ENCODE measurements around the gene CTNNA2.

CTNNA2 gene

DNA sequence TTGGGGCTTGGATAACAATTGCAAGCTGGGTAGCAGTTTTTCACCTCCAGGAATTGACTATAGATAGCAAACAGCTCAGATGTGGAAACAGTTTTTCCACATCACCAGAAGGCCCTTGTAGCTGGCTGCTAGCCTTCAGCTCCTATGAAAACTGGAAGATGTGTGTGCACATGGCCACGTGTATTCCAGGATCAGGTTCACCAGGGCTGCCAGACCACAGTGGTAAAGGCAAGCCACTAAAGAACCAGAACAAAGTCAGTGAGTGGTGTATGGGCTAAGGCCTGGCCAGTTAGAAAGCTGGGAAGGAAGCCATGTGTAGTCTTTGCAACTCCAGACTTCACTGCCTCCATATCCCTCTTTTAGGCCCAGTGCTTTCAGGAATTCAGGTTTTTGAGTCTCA, 778.8 kb downstream of the CTNNA2 start:
- Histone ChIP-seq H3K27me3 (ENCODE audit: insufficient read depth, low read length, poor library complexity) (no peaks in the 10 kb centered on the region), H4K20me1 (ENCODE audit: insufficient read depth, low read length) (no peaks in the 10 kb centered on the region), H3K4me1 (ENCODE audit: insufficient read depth, low read length) (no peaks in the 10 kb centered on the region), H2AFZ (ENCODE audit: low read depth, low read length) (no peak overlapping the region), H3K9ac (ENCODE audit: low read depth, low read length) (no peak overlapping the region), H3K4me3 (ENCODE audit: low read depth in 1 of 2, low read length in 2 of 2) (no peak overlapping the region), H3K79me2 (ENCODE audit: insufficient read depth, low read length) (no peaks in the 10 kb centered on the region), H3K27ac (ENCODE audit: low read length) (no peak overlapping the region), H3K36me3 (ENCODE audit: insufficient read depth, low read length) (no peaks in the 10 kb centered on the region), H3K9me3 (ENCODE audit: insufficient read depth, low read length, severe bottlenecking) (no peaks in the 10 kb centered on the region), H3K4me2 (ENCODE audit: insufficient read depth, low read length) (no peak overlapping the region)
- TF ChIP-seq EZH2 (IDR thresholded peaks at IDR 0.05; ENCODE audit: borderline replicate concordance, low read depth, low read length, severe bottlenecking), result no peak
- TF ChIP-seq, protein P1, sequence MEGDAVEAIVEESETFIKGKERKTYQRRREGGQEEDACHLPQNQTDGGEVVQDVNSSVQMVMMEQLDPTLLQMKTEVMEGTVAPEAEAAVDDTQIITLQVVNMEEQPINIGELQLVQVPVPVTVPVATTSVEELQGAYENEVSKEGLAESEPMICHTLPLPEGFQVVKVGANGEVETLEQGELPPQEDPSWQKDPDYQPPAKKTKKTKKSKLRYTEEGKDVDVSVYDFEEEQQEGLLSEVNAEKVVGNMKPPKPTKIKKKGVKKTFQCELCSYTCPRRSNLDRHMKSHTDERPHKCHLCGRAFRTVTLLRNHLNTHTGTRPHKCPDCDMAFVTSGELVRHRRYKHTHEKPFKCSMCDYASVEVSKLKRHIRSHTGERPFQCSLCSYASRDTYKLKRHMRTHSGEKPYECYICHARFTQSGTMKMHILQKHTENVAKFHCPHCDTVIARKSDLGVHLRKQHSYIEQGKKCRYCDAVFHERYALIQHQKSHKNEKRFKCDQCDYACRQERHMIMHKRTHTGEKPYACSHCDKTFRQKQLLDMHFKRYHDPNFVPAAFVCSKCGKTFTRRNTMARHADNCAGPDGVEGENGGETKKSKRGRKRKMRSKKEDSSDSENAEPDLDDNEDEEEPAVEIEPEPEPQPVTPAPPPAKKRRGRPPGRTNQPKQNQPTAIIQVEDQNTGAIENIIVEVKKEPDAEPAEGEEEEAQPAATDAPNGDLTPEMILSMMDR (IDR thresholded peaks at IDR 0.05; ENCODE audit: borderline replicate concordance, extremely low read depth, low read length, poor library complexity, severe bottlenecking), result no peak
- DNase-seq (no peak), ATAC-seq (ENCODE audit: insufficient read depth, low read depth) (no peak)

DNA sequence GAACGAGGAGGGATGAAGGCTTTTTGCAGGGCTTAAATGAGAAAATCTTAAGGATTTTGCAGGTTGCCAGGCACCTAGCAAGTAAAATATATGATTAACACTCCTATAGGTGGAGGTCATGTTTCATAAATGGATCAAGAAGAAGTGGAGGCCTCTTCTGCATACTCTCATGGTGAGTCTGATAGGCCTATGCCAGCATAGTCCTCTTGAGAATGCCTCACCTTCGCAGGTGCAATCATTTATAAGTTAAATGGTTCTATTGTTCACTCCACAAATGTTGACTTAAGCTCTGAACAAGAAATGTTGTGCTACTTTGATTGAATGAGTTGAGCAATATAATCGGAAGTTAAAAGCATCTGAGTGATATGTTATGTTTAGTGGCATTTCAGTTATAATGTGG, 779.6 kb downstream of the CTNNA2 start:
- Histone ChIP-seq H3K36me3 (ENCODE audit: insufficient read depth, low read length) (no peaks in the 10 kb centered on the region), H2AFZ (ENCODE audit: low read depth, low read length) (no peak overlapping the region), H3K79me2 (ENCODE audit: insufficient read depth, low read length) (no peaks in the 10 kb centered on the region), H3K4me3 (ENCODE audit: low read depth in 1 of 2, low read length in 2 of 2) (no peak overlapping the region), H4K20me1 (ENCODE audit: insufficient read depth, low read length) (no peaks in the 10 kb centered on the region), H3K4me1 (ENCODE audit: insufficient read depth, low read length) (no peaks in the 10 kb centered on the region), H3K27me3 (ENCODE audit: insufficient read depth, low read length, poor library complexity) (no peaks in the 10 kb centered on the region), H3K9me3 (ENCODE audit: insufficient read depth, low read length, severe bottlenecking) (no peaks in the 10 kb centered on the region), H3K27ac (ENCODE audit: low read length) (no peak overlapping the region), H3K4me2 (ENCODE audit: insufficient read depth, low read length) (no peak overlapping the region), H3K9ac (ENCODE audit: low read depth, low read length) (no peak overlapping the region)
- TF ChIP-seq, protein P1 (IDR thresholded peaks at IDR 0.05; ENCODE audit: borderline replicate concordance, extremely low read depth, low read length, poor library complexity, severe bottlenecking), result no peak
- TF ChIP-seq EZH2 (IDR thresholded peaks at IDR 0.05; ENCODE audit: borderline replicate concordance, low read depth, low read length, severe bottlenecking), result no peak
- DNase-seq (no peak), ATAC-seq (ENCODE audit: insufficient read depth, low read depth) (no peak)

DNA sequence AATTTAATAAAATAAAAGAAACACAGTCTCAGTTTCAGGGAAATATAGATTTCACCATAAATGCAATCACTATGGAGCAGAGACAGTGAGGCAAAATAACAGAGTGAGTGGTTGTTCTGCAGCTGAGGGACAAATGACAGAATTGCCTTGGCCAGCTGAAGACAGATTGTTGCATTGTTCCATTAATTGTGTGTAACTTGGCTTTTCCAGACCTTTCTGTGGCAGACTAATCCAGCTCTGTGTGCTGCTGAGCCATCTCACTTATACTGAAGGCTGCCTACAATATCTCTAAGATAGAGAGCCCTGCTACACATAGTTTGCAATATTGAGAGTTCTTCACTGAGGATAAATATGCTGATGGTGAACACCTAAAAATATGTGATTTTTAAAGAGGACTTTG, 780.2 kb downstream of the CTNNA2 start:
- H3K27me3 ChIP-seq (ENCODE audit: insufficient read depth, low read length, poor library complexity), result no peaks in the 10 kb centered on the region
- DNase-seq, result no peak
- no peak for ATAC-seq (ENCODE audit: insufficient read depth, low read depth)
- no peaks in the 10 kb centered on the region for H3K79me2 ChIP-seq (ENCODE audit: insufficient read depth, low read length)
- H3K9me3 ChIP-seq (ENCODE audit: insufficient read depth, low read length, severe bottlenecking), result no peaks in the 10 kb centered on the region
- H3K4me1 ChIP-seq (ENCODE audit: insufficient read depth, low read length), result no peaks in the 10 kb centered on the region
- no peaks in the 10 kb centered on the region for H3K36me3 ChIP-seq (ENCODE audit: insufficient read depth, low read length)
- H2AFZ ChIP-seq (ENCODE audit: low read depth, low read length), result no peak overlapping the region
- no peak overlapping the region for H3K4me3 ChIP-seq (ENCODE audit: low read depth in 1 of 2, low read length in 2 of 2)
- H3K9ac ChIP-seq (ENCODE audit: low read depth, low read length), result no peak overlapping the region
- TF ChIP-seq, protein P1 (IDR thresholded peaks at IDR 0.05; ENCODE audit: borderline replicate concordance, extremely low read depth, low read length, poor library complexity, severe bottlenecking), result no peak
- TF ChIP-seq EZH2 (IDR thresholded peaks at IDR 0.05; ENCODE audit: borderline replicate concordance, low read depth, low read length, severe bottlenecking), result no peak
- H3K4me2 ChIP-seq (ENCODE audit: insufficient read depth, low read length), result no peak overlapping the region
- H4K20me1 ChIP-seq (ENCODE audit: insufficient read depth, low read length), result no peaks in the 10 kb centered on the region
- no peak overlapping the region for H3K27ac ChIP-seq (ENCODE audit: low read length)

DNA sequence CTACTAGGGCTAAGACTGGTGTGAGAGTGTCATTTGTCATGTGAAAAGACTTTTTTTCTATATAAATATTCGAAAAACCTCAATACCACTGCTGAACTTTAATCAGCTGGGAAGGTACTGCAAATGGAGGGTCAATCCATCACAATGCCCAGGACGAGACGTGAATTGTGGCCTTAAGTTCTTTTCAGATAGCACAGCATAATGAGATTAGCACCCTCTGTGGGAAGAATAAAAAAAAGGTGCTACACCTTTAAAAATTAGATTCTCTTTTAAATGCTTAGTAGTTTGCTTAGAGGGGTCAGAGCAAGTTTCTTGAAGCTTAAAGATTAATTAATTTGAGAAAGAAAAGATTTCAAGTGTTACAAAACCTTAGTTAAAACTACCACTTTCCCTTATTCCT, 786.1 kb downstream of the CTNNA2 start:
- no peak overlapping the region for H3K4me3 ChIP-seq (ENCODE audit: low read depth in 1 of 2, low read length in 2 of 2)
- H3K27ac ChIP-seq (ENCODE audit: low read length), result no peak overlapping the region
- no peaks in the 10 kb centered on the region for H3K36me3 ChIP-seq (ENCODE audit: insufficient read depth, low read length)
- H3K79me2 ChIP-seq (ENCODE audit: insufficient read depth, low read length), result no peaks in the 10 kb centered on the region
- no peak overlapping the region for H2AFZ ChIP-seq (ENCODE audit: low read depth, low read length)
- no peak overlapping the region for H3K9ac ChIP-seq (ENCODE audit: low read depth, low read length)
- H3K9me3 ChIP-seq (ENCODE audit: insufficient read depth, low read length, severe bottlenecking), result peaks cover 10% of the 10 kb centered on the region
- ATAC-seq (ENCODE audit: insufficient read depth, low read depth), result no peak
- no peak overlapping the region for H3K4me2 ChIP-seq (ENCODE audit: insufficient read depth, low read length)
- H3K27me3 ChIP-seq (ENCODE audit: insufficient read depth, low read length, poor library complexity), result no peaks in the 10 kb centered on the region
- no peak for TF ChIP-seq EZH2 (IDR thresholded peaks at IDR 0.05; ENCODE audit: borderline replicate concordance, low read depth, low read length, severe bottlenecking)
- TF ChIP-seq, protein P1 (IDR thresholded peaks at IDR 0.05; ENCODE audit: borderline replicate concordance, extremely low read depth, low read length, poor library complexity, severe bottlenecking), result no peak
- H4K20me1 ChIP-seq (ENCODE audit: insufficient read depth, low read length), result no peaks in the 10 kb centered on the region
- no peak for DNase-seq
- H3K4me1 ChIP-seq (ENCODE audit: insufficient read depth, low read length), result no peaks in the 10 kb centered on the region
